HuH-7.5 (cell line): ENCODE measurements around the gene KRTAP10-9.
"Not testable (repeated sequence)": the region's sequence is repeated elsewhere in the genome, so short reads cannot be mapped to it uniquely, and the experiment has no call there.

Experiments
- DNase-seq: peaks from one replicate; pipeline ENCODE4 v3.0.0; 2011; ENCODE audit warnings: low spot score

The KRTAP10-9 gene

GRCh38 chr21:44640761-44641160 lies 13.9 kb downstream of the KRTAP10-9 start:
- DNase-seq = no peak

GRCh38 chr21:44643741-44644310 lies 16.9 kb downstream of the KRTAP10-9 start:
- DNase-seq = no peak

- DNase-seq = no peak
Observed at GRCh38 chr21:44644878-44645277, 18.0 kb downstream of the KRTAP10-9 start.

- not testable (repeated sequence) for DNase-seq
Observed at GRCh38 chr21:44646366-44647221, 19.7 kb downstream of the KRTAP10-9 start, which contains the start of gene KRTAP10-11. TSS of gene KRTAP10-11 (plus strand) at chr21:44646414. CDS start at chr21:44646459, 45 bp downstream.

GRCh38 chr21:44647222-44647552 lies 20.3 kb downstream of the KRTAP10-9 start:
- DNase-seq = no peak

- DNase-seq = no peak
Observed at GRCh38 chr21:44648557-44649311, 21.8 kb downstream of the KRTAP10-9 start.

- DNase-seq = no peak
Observed at GRCh38 chr21:44649521-44650100, 22.7 kb downstream of the KRTAP10-9 start.

GRCh38 chr21:44650265-44650972 lies 23.5 kb downstream of the KRTAP10-9 start:
- DNase-seq = no peak

GRCh38 chr21:44650973-44651675 lies 24.2 kb downstream of the KRTAP10-9 start:
- no peak for DNase-seq

- no peak for DNase-seq
Observed at GRCh38 chr21:44653123-44653522, 26.2 kb downstream of the KRTAP10-9 start.

GRCh38 chr21:44653656-44654575 lies 27.0 kb downstream of the KRTAP10-9 start:
- DNase-seq = no peak

GRCh38 chr21:44654576-44655175 lies 27.8 kb downstream of the KRTAP10-9 start, which contains the start of gene KRTAP12-4:
TSS of gene KRTAP12-4 (minus strand) at chr21:44654659. CDS start at chr21:44654614, 45 bp downstream.
- no peak for DNase-seq

GRCh38 chr21:44656868-44657267 lies 30.0 kb downstream of the KRTAP10-9 start:
- DNase-seq = no peak

- no peak for DNase-seq
Observed at GRCh38 chr21:44657635-44658540, 31.0 kb downstream of the KRTAP10-9 start, which contains the start of gene KRTAP12-3. TSS of gene KRTAP12-3 (plus strand) at chr21:44657932. CDS start at chr21:44657980, 48 bp downstream.

GRCh38 chr21:44658541-44658910 lies 31.6 kb downstream of the KRTAP10-9 start:
- DNase-seq = no peak

GRCh38 chr21:44658913-44659595 lies 32.2 kb downstream of the KRTAP10-9 start:
- DNase-seq = no peak

- DNase-seq = not testable (repeated sequence)
Observed at GRCh38 chr21:44661567-44661966, 34.7 kb downstream of the KRTAP10-9 start.

GRCh38 chr21:44664691-44665090 lies 37.8 kb downstream of the KRTAP10-9 start:
- DNase-seq = no peak
